GM12878 (cell line): ENCODE data around the gene SNX32. TPM values are rescaled to one million over a fixed set of nuclear protein-coding genes. Genes with fewer than 3 reads are reported as not detected.

Experiments used
- ATAC-seq: fragments of 200-7000 bp; cut with Tn5 transposase; 3 replicates; pipeline ENCODE4 v1.9.1; 2020; ENCODE audit warnings: mild to moderate bottlenecking, moderate library complexity
- BruUV-seq: library from RNA; stranded (reverse); fragments of 400-500 nt; replicated peaks from 2 replicates; lab custom pipeline; 2021; lab: Mats Ljungman, UMichigan
- CTCF ChIA-PET: fragments of 300-600 bp; sonication (Branson Sonifier 250); formaldehyde crosslinking; extraction: SDS; loops from one replicate; lab custom pipeline; 2021; ENCODE audit warnings: inconsistent platforms; lab: Yijun Ruan, JAX
- POLR2A ChIA-PET: fragments of 350-600 bp; formaldehyde crosslinking; extraction: SDS; loops from one replicate; lab custom pipeline; 2021; ENCODE audit warnings: inconsistent platforms; lab: Charles Lee
- RAD21 ChIA-PET: fragments of 300-600 bp; sonication (Branson Sonifier 250); formaldehyde crosslinking; loops from one replicate; lab custom pipeline; 2023; ENCODE audit warnings: antibody characterized with exemption; ENCODE audit not compliant: unreplicated experiment; lab: Charles Lee
- SMC1A ChIA-PET: fragments of 300-600 bp; sonication (Branson Sonifier 250); formaldehyde crosslinking; loops from one replicate; lab custom pipeline; 2023; ENCODE audit not compliant: unreplicated experiment, uncharacterized antibody; lab: Charles Lee
- DNase-seq: peaks from one replicate; pipeline ENCODE4 v3.0.0-alpha.2; 2011; ENCODE audit warnings: low read depth, low spot score
- FAIRE-seq: peaks from 3 replicates; lab custom pipeline; 2011; peaks lifted over from hg19 to GRCh38; lab: Jason Lieb, UNC
- H2AFZ ChIP-seq: 2 replicates; pipeline ENCODE4 v1.6.0; 2011; ENCODE audit warnings: low read depth, low read length, control low read depth; ENCODE audit not compliant: control insufficient read depth
- H3K27ac ChIP-seq: 2 replicates; pipeline ENCODE4 v1.5.1; 2011; ENCODE audit warnings: control low read depth; ENCODE audit not compliant: control insufficient read depth, insufficient read depth
- H3K27me3 ChIP-seq, 2 experiments: replicated peaks in 1 of 2; 2 replicates each; pipeline versions ENCODE4 v1.6.0 to v1.6.1; 2011; ENCODE audit warnings: low read length in 1 of 2; ENCODE audit not compliant: control insufficient read depth in 2 of 2, insufficient read depth in 2 of 2
- H3K36me3 ChIP-seq, 2 experiments: 2 replicates each; pipeline ENCODE4 v1.5.1; 2011; ENCODE audit warnings: low read length in 1 of 2; ENCODE audit not compliant: control insufficient read depth in 2 of 2, insufficient read depth in 2 of 2
- H3K4me1 ChIP-seq: 2 replicates; pipeline ENCODE4 v1.6.1; 2011; ENCODE audit warnings: mild to moderate bottlenecking, low read length, moderate library complexity, mixed read lengths; ENCODE audit not compliant: control insufficient read depth, insufficient read depth
- H3K4me2 ChIP-seq: 2 replicates; pipeline ENCODE4 v1.6.0; 2011; ENCODE audit warnings: control low read depth; ENCODE audit not compliant: control insufficient read depth, insufficient read depth
- H3K4me3 ChIP-seq: fragments of 200-600 bp; sonication (generic); 2 replicates; pipeline ENCODE4 v1.5.1; 2016
- H3K79me2 ChIP-seq: 2 replicates; pipeline ENCODE4 v1.6.0; 2011; ENCODE audit warnings: low read length; ENCODE audit not compliant: control insufficient read depth, insufficient read depth
- H3K9ac ChIP-seq: 2 replicates; pipeline ENCODE4 v1.8.0; 2011; ENCODE audit warnings: low read length, control low read depth, mixed read lengths; ENCODE audit not compliant: control insufficient read depth, insufficient read depth
- H3K9me3 ChIP-seq: replicated peaks from 3 replicates; pipeline ENCODE4 v1.5.1; 2011; ENCODE audit warnings: mild to moderate bottlenecking, low read length; ENCODE audit not compliant: control insufficient read depth, insufficient read depth
- H4K20me1 ChIP-seq: 2 replicates; pipeline ENCODE4 v1.6.0; 2011; ENCODE audit not compliant: control insufficient read depth, insufficient read depth
- ASH2L ChIP-seq: fragments of 300-600, 200-600 bp; sonication (generic); IDR thresholded peaks from 2 replicates; pipeline ENCODE4 v1.6.1; 2017; ENCODE audit warnings: low read depth, mild to moderate bottlenecking, borderline replicate concordance
- CREM ChIP-seq: IDR thresholded peaks from 2 replicates; pipeline ENCODE4 v1.6.1; 2014; ENCODE audit warnings: antibody characterized with exemption, low read depth
- E2F8 ChIP-seq: fragments of 450-650 bp; IDR thresholded peaks from 2 replicates; pipeline ENCODE4 v1.6.1; 2018; ENCODE audit warnings: mild to moderate bottlenecking, low read depth, moderate library complexity; ENCODE audit not compliant: partially characterized antibody
- EED ChIP-seq: sonication (generic); IDR thresholded peaks from 2 replicates; pipeline ENCODE4 v1.6.1; 2016; ENCODE audit warnings: antibody characterized with exemption, low read depth
- ELK1 ChIP-seq: IDR thresholded peaks from 2 replicates; pipeline ENCODE4 v1.6.1; 2012; ENCODE audit warnings: low read depth, low read length, improper control_type of control experiment
- HDGF ChIP-seq: fragments of 450-650 bp; IDR thresholded peaks from 2 replicates; pipeline ENCODE4 v1.6.1; 2016; ENCODE audit warnings: antibody characterized with exemption
- JUNB ChIP-seq: IDR thresholded peaks from 2 replicates; pipeline ENCODE4 v1.6.1; 2016; ENCODE audit warnings: antibody characterized with exemption, mild to moderate bottlenecking
- NR2F1 ChIP-seq: fragments of 450-650 bp; conservative IDR thresholded peaks from 2 replicates; pipeline ENCODE4 v1.6.1; 2017; ENCODE audit warnings: mild to moderate bottlenecking
- POLR2AphosphoS2 ChIP-seq: IDR thresholded peaks from 2 replicates; pipeline ENCODE4 v1.6.1; 2011; ENCODE audit warnings: low read depth, mild to moderate bottlenecking, low read length, improper control_type of control experiment, moderate library complexity
- SREBF1 ChIP-seq: IDR thresholded peaks from 2 replicates; pipeline ENCODE4 v1.6.1; 2012; ENCODE audit warnings: mild to moderate bottlenecking, low read length
- ZSCAN29 ChIP-seq: fragments of 450-650 bp; IDR thresholded peaks from 2 replicates; pipeline ENCODE4 v1.6.1; 2017; ENCODE audit warnings: mild to moderate bottlenecking, moderate library complexity
- WGBS: methylation state at CpG from one replicate; pipeline ENCODE4 v1.1.6; 2016; ENCODE audit warnings: low lambda C conversion rate; ENCODE audit not compliant: insufficient replicate concordance, insufficient coverage; ENCODE audit errors: missing lambda C conversion rate; 5-methylcytosine and 5-hydroxymethylcytosine counted together
- in situ Hi-C: fragments of 300-500 bp; cut with MboI; formaldehyde crosslinking; loops from 9 replicates; pipeline ENCODE4 v1.14.3; 2018; ENCODE audit warnings: mixed read lengths
- intact Hi-C: fragments of 100-400 bp; cut with micrococcal nuclease; formaldehyde crosslinking; loops from one replicate; pipeline ENCODE4 v1.14.2; 2022; ENCODE audit not compliant: unreplicated experiment
- polyA plus RNA-seq, 11 experiments: library from polyadenylated mRNA; depleted of rRNA in 4 of 11; unstranded in 6 of 11; stranded (reverse) in 5 of 11; fragments of >200 nt; fragmentation: Nextera tagmentation in 4 of 11; fragmentation: Illumina TruSeq in 1 of 11; extraction: Ambion mirVana in 4 of 11; extraction: Trizol in 1 of 11; gene quantifications; 1 replicate in 1 of 11; 2 replicates in 10 of 11; pipeline versions ENCODE4 v1.2.1 to v1.2.3, GENCODE V29; 2011 to 2016; ENCODE audit warnings: inconsistent platforms in 2 of 11, missing spikeins in 2 of 11, low read depth in 1 of 11
- total RNA-seq, 4 experiments: library from RNA; depleted of rRNA in 3 of 4; stranded (reverse); fragments of >200 nt in 3 of 4; fragmentation: Illumina TruSeq in 1 of 4; extraction: Trizol in 1 of 4; gene quantifications; 2 replicates each; pipeline versions ENCODE4 v1.2.1 to v1.2.3, GENCODE V29; 2013 to 2021
- TF ChIP-seq, protein P1 (sequence below): IDR thresholded peaks from 2 replicates; pipeline ENCODE4 v1.6.1; 2012; ENCODE audit warnings: mild to moderate bottlenecking, low read depth, low read length

SNX32 gene
- total and polyA plus RNA-seq, 10 of the 15 experiments (the other 5 are each of a cell fraction or from before 2014, with no cell fraction given) = 0.04 to 1.5 (median 0.11) TPM; not detected in 1

GRCh38 chr11:65859095-65859811, 25.5 kb downstream of the SNX32 start:
- in situ Hi-C loops = loop anchor here (25.0 kb wide), 1 partner anchor 1622 kb away; the partner anchor contains the start of genes DNAJC4, FKBP2, NUDT22 and PPP1R14B
- Histone ChIP-seq H3K9ac (peak overlapping the region; percentile 97), H3K36me3 (peaks cover 29 to 35% of the 10 kb centered on the region in 2 experiments), H3K9me3 (no peaks in the 10 kb centered on the region), H3K4me3 (peak overlapping the region; percentile 85), H3K27ac (peak overlapping the region; percentile 100), H4K20me1 (peaks cover 14% of the 10 kb centered on the region), H3K79me2 (peaks cover 62% of the 10 kb centered on the region), H3K4me1 (peaks cover 25% of the 10 kb centered on the region), H3K27me3 (no peaks in the 10 kb centered on the region), H3K4me2 (peak overlapping the region; percentile 99), H2AFZ (peak overlapping the region; percentile 74)
- ChIA-PET CTCF (interaction anchor here (0.9 to 5.7 kb wide), 30 partner anchors 9 to 289 kb away, joined by 3 to 146 read pairs (median 4); partner anchors contain the start of genes CCDC85B, CTSW, EFEMP2 and FIBP), SMC1A (interaction anchor here (0.8 to 4.3 kb wide), 14 partner anchors 10 to 204 kb away, joined by 3 to 52 read pairs (median 5); partner anchors contain the start of genes CCDC85B, FIBP, KAT5 and SF3B2), RAD21 (interaction anchor here (0.6 to 5.0 kb wide), 22 partner anchors 12 to 276 kb away, joined by 3 to 76 read pairs (median 4); partner anchors contain the start of genes BANF1, CCDC85B, EIF1AD and FIBP), POLR2A (interaction anchor here (0.5 to 5.6 kb wide), 25 partner anchors 11 to 276 kb away, joined by 3 to 155 read pairs (median 6); partner anchors contain the start of genes BANF1, CCDC85B, EFEMP2 and EIF1AD)
- BruUV-seq = no TSS peak
- FAIRE-seq = peak; percentile 90
- peak; percentile 90 for DNase-seq
- intact Hi-C loops = loop anchor here (2.0 to 5.0 kb wide), 2 partner anchors 30 to 193 kb away; partner anchors contain the start of genes FIBP and SF3B2
- 1% methylated on average over 39 of the region's 46 CpGs for WGBS
- peak; percentile 78 for ATAC-seq
- 0 out of 2 replicates have a peak, but pooled peaks have one; percentile 8 for TF ChIP-seq NR2F1
- TF ChIP-seq JUNB = no peak
- no peak for TF ChIP-seq SREBF1
- TF ChIP-seq EED = no peak
- peak; percentile 94 for TF ChIP-seq POLR2AphosphoS2
- no peak for TF ChIP-seq E2F8
- TF ChIP-seq HDGF = no peak
- TF ChIP-seq ASH2L = no peak
- peak; percentile 74 for TF ChIP-seq ELK1
- no peak for TF ChIP-seq CREM
- TF ChIP-seq ZSCAN29 = no peak
- TF ChIP-seq, protein P1, sequence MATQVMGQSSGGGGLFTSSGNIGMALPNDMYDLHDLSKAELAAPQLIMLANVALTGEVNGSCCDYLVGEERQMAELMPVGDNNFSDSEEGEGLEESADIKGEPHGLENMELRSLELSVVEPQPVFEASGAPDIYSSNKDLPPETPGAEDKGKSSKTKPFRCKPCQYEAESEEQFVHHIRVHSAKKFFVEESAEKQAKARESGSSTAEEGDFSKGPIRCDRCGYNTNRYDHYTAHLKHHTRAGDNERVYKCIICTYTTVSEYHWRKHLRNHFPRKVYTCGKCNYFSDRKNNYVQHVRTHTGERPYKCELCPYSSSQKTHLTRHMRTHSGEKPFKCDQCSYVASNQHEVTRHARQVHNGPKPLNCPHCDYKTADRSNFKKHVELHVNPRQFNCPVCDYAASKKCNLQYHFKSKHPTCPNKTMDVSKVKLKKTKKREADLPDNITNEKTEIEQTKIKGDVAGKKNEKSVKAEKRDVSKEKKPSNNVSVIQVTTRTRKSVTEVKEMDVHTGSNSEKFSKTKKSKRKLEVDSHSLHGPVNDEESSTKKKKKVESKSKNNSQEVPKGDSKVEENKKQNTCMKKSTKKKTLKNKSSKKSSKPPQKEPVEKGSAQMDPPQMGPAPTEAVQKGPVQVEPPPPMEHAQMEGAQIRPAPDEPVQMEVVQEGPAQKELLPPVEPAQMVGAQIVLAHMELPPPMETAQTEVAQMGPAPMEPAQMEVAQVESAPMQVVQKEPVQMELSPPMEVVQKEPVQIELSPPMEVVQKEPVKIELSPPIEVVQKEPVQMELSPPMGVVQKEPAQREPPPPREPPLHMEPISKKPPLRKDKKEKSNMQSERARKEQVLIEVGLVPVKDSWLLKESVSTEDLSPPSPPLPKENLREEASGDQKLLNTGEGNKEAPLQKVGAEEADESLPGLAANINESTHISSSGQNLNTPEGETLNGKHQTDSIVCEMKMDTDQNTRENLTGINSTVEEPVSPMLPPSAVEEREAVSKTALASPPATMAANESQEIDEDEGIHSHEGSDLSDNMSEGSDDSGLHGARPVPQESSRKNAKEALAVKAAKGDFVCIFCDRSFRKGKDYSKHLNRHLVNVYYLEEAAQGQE = no peak; the same call in 1 of the 2 replicates
